Putamen (tissue), 1 donor: ENCODE data around the gene PANX2.
"Not testable (repeated sequence)": the region's sequence is repeated elsewhere in the genome, so short reads cannot be mapped to it uniquely, and the experiment has no call there.

Experiments
- DNase-seq: peaks from one replicate; pipeline ENCODE4 v3.0.0-alpha.2; 2016; ENCODE audit warnings: low spot score

Gene PANX2

DNA sequence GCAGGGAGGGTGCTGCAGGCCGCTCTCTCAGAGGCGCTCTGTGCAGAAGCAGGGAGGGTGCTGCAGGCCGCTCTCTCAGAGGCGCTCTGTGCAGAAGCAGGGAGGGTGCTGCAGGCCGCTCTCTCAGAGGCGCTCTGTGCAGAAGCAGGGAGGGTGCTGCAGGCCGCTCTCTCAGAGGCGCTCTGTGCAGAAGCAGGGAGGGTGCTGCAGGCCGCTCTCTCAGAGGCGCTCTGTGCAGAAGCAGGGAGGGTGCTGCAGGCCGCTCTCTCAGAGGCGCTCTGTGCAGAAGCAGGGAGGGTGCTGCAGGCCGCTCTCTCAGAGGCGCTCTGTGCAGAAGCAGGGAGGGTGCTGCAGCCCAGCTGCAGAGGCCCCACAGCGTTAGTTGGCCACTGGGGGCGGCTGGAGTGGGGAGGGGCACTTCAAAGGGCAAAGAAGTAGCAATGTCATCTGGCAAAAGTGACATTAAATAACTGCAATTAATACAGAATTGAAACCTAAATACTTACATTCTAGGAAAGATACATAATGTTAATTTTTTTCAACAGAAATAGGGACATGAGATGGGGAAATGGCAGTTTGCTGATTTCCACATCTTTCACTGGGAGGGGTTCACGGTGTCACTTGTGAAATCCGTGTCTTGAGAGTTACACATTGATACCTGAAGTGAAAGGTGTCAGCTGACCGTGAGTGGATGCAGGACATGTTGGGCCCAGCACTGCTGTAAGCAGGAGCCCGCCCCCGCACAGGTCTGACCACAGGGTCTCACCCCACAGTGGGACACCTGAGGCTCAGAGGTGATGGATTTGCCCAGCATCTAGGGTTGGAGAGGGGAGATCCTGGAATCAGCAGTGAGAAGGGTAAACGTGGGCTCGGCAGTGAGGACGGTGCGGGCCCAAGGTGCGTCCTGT lies 23.0 kb upstream of the PANX2 start:
- DNase-seq = not testable (repeated sequence)

DNA sequence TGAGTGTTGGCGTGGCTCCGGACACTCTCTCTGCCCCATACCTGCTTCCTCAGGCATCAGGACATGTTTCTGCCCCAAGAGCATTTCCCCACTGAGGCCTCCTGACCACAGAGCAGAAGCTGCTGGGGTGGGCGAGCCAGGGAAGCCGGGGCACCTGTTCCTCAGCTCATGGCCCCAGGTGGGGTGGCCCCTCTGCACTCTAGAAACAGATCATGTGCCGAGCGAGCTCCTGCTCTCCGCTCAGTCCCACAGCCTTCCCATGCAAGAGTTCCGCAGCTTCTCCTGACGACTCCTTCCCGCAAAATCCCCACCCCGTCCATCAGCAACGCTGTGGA lies 22.4 kb upstream of the PANX2 start:
- DNase-seq = no peak

DNA sequence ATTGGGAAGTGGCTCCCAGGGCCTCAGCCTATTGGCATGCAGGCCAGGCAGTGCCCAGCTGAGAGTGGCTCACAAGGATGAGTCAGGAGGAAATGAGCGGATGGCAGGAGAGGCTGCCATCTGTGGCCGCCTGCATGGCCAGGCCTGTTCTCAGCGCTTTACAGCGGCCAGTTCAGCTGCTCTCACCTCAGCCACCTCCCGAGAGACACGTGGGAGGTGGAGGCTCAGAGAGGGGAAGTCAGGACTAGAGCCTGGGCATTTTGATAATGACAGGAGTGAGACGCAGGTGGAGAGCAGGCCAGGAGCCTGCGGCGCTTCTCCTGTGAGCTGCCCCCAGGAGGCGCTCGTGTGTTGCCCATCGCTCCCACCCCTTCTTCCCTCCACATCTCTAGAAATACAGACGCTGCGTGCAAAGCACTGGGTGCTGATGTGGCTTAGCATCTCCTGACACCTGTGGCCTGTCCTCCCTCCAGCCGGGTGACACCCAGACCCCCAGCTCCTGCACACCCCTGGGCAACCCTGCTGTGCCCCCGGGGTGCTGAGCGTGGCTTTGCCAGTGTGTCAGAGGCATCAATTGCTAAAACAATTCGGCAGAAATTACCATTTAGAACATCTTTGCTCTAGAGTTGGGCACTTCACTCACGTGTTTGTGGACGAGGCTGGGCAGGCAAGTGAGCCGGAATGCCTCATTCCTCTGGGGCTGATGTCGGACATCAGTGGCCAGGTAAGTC lies 21.4 kb upstream of the PANX2 start:
- DNase-seq = no peak

DNA sequence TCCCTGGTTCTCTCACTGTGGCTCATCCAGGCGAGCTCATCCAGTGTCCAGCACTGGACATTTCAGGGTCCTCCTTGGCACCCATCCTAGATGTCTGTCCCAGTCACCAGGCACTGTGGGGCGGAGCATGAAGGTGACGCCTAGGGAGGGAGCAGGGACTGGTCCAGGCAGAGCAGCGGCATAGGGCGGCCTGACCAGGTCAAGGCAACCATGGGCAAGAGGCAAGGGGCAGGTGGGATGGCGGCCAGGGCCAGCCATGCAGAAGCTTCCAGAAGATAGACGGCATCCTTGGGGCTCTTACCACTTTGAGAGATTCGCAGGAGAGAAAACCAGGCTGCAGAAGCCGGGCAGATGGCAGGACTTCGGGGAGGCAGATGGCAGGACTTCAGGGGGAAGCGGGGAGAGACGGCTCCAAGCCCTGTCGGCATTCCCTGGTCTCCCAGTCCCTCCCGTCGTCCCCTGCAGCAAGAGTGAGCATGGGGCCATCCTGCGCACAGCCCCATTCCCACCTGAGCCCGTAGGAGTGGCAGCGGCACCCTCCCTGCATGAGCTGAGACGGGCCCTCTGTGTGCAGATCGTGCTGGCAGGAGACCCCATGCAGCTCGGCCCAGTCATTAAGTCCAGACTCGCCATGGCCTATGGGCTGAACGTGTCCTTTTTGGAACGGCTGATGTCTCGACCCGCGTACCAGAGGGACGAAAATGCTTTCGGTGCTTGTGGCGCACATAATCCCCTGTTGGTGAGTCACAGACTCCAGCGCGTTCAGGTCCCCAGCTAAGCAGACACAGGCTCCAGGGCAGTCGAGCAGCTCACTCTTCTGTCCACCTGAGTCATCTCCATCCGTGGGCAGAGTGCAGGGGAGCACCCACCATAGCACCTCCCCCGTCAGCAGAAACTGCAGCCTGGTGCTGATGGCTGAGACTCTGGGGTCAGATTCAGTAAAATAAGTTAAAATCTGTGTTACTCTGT lies 20.1 kb upstream of the PANX2 start:
- no peak for DNase-seq

DNA sequence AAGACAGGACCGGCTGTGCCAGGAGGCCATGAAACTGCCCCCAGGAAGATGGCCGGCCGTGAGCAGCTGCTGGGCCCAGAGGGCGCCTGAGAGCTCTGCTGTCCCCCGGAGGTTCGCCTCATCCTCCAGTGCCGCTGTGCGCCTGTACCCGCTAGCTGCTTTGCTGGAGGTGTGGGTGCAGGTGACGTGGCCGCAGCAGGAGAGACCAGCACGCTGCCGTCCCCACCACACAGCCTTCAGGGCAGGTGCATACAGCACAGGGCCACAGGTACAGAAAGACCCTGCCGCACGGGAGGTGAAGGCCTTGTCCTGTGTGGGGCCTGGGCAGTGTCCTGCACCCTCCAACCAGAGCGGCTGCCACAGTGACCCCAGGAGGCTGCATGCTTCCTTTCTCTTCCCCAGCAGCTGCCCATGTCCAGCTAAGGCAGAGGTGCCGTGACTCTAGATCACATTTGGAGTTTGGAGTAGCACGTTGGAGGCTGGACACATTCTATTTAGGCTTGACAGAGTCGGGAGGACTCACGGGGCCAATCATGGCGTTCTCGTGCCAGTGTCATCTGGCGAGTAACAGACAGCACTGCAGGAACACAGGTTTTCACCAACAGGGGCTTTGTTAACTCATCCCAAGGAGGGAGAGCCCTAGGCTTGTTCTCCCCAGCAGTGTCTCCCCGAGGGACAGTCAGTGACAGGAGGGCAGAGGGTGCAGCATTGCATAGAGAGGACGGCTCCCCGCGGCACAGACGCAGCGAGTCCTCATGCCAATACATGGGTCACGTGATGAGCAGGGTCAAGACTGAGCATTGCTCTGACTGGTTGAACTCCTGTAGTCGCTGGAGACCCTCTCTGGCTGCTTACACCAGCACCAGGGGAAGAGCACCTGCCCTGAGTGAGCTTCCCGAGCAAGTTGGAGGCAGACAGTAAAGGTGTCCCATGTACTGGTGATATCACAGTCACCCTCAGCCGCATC lies 18.7 kb upstream of the PANX2 start:
- no peak for DNase-seq

DNA sequence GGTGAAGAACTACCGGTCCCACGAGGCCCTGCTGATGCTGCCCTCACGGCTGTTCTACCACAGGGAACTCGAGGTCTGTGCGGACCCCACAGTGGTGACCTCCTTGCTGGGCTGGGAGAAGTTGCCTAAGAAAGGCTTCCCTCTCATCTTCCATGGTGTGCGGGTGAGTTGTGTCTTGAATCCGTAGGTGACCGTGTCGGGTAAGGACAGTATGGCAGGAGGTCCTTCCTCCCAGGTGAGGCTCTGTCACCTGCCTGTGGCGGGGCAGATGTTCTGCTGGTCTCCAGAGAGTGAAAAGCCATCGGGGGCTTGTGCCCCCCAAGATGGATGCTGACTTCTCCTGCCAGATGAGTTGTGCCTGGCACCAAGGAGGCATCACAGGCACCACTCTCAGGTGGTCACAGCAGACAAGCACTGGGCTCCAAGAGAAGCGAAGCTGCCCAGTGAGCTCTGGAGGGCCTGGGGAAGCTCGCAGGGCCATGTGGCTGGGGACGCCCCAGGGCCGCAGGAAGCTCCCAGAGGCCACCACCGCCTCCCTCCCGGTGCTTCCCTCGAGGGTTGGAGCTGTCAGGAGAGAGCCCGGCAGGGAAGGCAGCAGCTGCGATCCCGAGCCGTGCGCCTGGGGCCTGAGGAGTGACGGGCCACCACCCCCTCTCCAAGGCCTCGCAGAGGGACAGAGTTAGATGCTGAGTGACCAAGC lies 17.3 kb upstream of the PANX2 start:
- DNase-seq = no peak

- DNase-seq = no peak
Observed at GRCh38 chr22:50153756-50154140, 16.8 kb upstream of the PANX2 start.

- DNase-seq = no peak
Observed at GRCh38 chr22:50157709-50158375, 12.7 kb upstream of the PANX2 start.

- DNase-seq = no peak
Observed at GRCh38 chr22:50160947-50161346, 9.6 kb upstream of the PANX2 start.

- no peak for DNase-seq
Observed at GRCh38 chr22:50161508-50162390, 8.8 kb upstream of the PANX2 start.

DNA sequence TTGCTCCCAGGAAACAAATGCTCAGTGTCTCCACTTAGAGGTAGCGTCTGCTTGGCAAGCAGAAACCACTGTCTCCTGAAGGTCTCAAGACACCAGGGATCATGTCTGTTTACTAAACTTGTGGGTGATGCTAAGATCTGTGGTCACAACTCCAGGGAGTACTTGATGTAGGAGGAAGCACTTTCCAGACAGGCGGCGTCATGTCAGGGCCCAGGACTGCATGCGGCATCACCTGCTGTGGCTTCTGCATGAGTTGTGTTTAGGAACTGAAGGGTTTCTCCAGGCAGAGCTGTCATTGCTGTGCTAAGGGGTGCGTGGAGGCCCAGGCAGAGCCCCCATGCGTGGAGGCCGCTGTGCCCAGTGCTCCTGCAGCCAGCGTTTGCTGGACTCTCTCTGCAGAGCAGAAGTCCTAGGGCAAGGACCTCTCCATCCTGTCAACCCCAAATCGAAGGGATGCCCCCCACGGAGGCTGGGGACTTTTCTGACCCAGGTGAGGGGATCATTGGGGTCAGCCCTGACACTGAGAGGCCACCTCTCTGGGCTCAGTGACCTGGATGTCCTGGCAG lies 8.1 kb upstream of the PANX2 start:
- DNase-seq = no peak

GRCh38 chr22:50165436-50166123 lies 5.0 kb upstream of the PANX2 start:
- no peak for DNase-seq

GRCh38 chr22:50167689-50168489 lies 2.6 kb upstream of the PANX2 start:
- no peak for DNase-seq

- not testable (repeated sequence) for DNase-seq
Observed at GRCh38 chr22:50168490-50169180, 1.9 kb upstream of the PANX2 start.

GRCh38 chr22:50169181-50169759 lies 1.3 kb upstream of the PANX2 start:
- DNase-seq = no peak

GRCh38 chr22:50169774-50170341 lies 673 bp upstream of the PANX2 start:
- DNase-seq = no peak
